Erythroblast (primary cell): ENCODE results near the gene KIDINS220.

Source experiments
- GATA1 ChIP-seq: IDR thresholded peaks from 2 replicates; pipeline ENCODE4 v1.6.1; 2011; ENCODE audit warnings: low read depth, mild to moderate bottlenecking, control low read depth, low read length, moderate library complexity
- POLR2A ChIP-seq: IDR thresholded peaks from 2 replicates; pipeline ENCODE4 v1.6.1; 2011; ENCODE audit warnings: mild to moderate bottlenecking, low read length

- TF ChIP-seq POLR2A (no peak), GATA1 (no peak)
Observed at GRCh38 chr2:8722986-8723385, 114.4 kb downstream of the KIDINS220 start.
